HepG2 (cell line): ENCODE measurements around the gene LYZ. TPM values are rescaled to one million over a fixed set of nuclear protein-coding genes. Genes with fewer than 3 reads are reported as not detected.

ENCODE experiments used
- ATRX ChIP-seq: sonication (generic); formaldehyde crosslinking; IDR thresholded peaks from 2 replicates; pipeline ENCODE4 v1.4.0; 2020; ENCODE audit warnings: missing genetic modification reagents, borderline replicate concordance
- BCL6 ChIP-seq: IDR thresholded peaks from 2 replicates; pipeline ENCODE4 v1.6.1; 2016; ENCODE audit warnings: missing genetic modification reagents, missing compliant biosample characterization
- CCDC6 ChIP-seq: sonication (generic); formaldehyde crosslinking; IDR thresholded peaks from 2 replicates; pipeline ENCODE4 v1.8.1; 2022; ENCODE audit warnings: mild to moderate bottlenecking, missing genetic modification reagents, moderate library complexity
- HOXA9 ChIP-seq: sonication (generic); formaldehyde crosslinking; IDR thresholded peaks from 2 replicates; pipeline ENCODE4 v1.8.1; 2022; ENCODE audit warnings: missing genetic modification reagents, mild to moderate bottlenecking, moderate library complexity, borderline replicate concordance
- IKZF1 ChIP-seq: fragments of 450-650 bp; IDR thresholded peaks from 2 replicates; pipeline ENCODE4 v1.7.1; 2016
- KDM1A ChIP-seq: IDR thresholded peaks from 2 replicates; pipeline ENCODE4 v1.6.1; 2016; ENCODE audit warnings: missing compliant biosample characterization
- PAXIP1 ChIP-seq: sonication (generic); formaldehyde crosslinking; conservative IDR thresholded peaks from 2 replicates; pipeline ENCODE4 v1.4.0; 2020; ENCODE audit warnings: mild to moderate bottlenecking, missing genetic modification reagents, moderate library complexity
- RERE ChIP-seq: IDR thresholded peaks from 2 replicates; pipeline ENCODE4 v1.6.1; 2016; ENCODE audit warnings: low read depth, missing genetic modification reagents, missing compliant biosample characterization
- ZNF180 ChIP-seq: sonication (generic); formaldehyde crosslinking; IDR thresholded peaks from 2 replicates; pipeline ENCODE4 v1.4.0; 2020; ENCODE audit warnings: low read depth, missing genetic modification reagents, borderline replicate concordance
- ZNF232 ChIP-seq: sonication (generic); formaldehyde crosslinking; IDR thresholded peaks from 2 replicates; pipeline ENCODE4 v1.4.0; 2020; ENCODE audit warnings: missing genetic modification reagents, borderline replicate concordance
- ZNF468 ChIP-seq: sonication (generic); formaldehyde crosslinking; IDR thresholded peaks from 2 replicates; pipeline ENCODE4 v1.8.0; 2022; ENCODE audit warnings: mild to moderate bottlenecking, moderate library complexity, missing genetic modification reagents
- ZNF619 ChIP-seq: sonication (generic); formaldehyde crosslinking; IDR thresholded peaks from 2 replicates; pipeline ENCODE4 v1.4.0; 2020; ENCODE audit warnings: mild to moderate bottlenecking, missing genetic modification reagents
- ZNF629 ChIP-seq: sonication (generic); formaldehyde crosslinking; conservative IDR thresholded peaks from 2 replicates; pipeline ENCODE4 v1.5.0; 2020; ENCODE audit warnings: missing genetic modification reagents
- ZNF740 ChIP-seq: sonication (generic); formaldehyde crosslinking; IDR thresholded peaks from 2 replicates; pipeline ENCODE4 v1.4.0; 2020; ENCODE audit warnings: missing genetic modification reagents
- ZNF777 ChIP-seq: sonication (generic); formaldehyde crosslinking; IDR thresholded peaks from 2 replicates; pipeline ENCODE4 v1.4.0; 2020; ENCODE audit warnings: missing genetic modification reagents
- polyA plus RNA-seq, 8 experiments: library from polyadenylated mRNA; depleted of rRNA in 3 of 8; stranded (reverse) in 7 of 8; unstranded in 1 of 8; fragments of >200 nt; fragmentation: Illumina TruSeq in 4 of 8; extraction: Trizol in 4 of 8; gene quantifications; 2 replicates each; pipeline versions ENCODE4 v1.2.1 to v1.2.3, GENCODE V29; 2011 to 2016; ENCODE audit warnings: low read depth in 4 of 8, missing spikeins in 1 of 8, mixed read lengths in 1 of 8; ENCODE audit not compliant: insufficient read depth in 1 of 8
- total RNA-seq, 5 experiments: library from RNA; depleted of rRNA; stranded (reverse); fragments of >200 nt; fragmentation: Illumina TruSeq; extraction: Trizol; gene quantifications; 2 replicates each; pipeline ENCODE4 v1.2.3, GENCODE V29; 2016; ENCODE audit warnings: low read depth in 1 of 5

LYZ gene
- total and polyA plus RNA-seq, 2 of the 13 experiments (the other 11 are each of a cell fraction or from before 2014, with no cell fraction given), result 1,788 to 2,054 TPM

GRCh38 chr12:69354556-69355187 is 6.5 kb downstream of the LYZ start (continued):
- TF ChIP-seq ZNF468 (CRISPR knock-in tag) (peak; percentile 53; the same call in 1 of the 2 replicates), ZNF629 (CRISPR knock-in tag) (peak; percentile 23; the same call in 1 of the 2 replicates), CCDC6 (peak; percentile 86), BCL6 (CRISPR knock-in tag) (peak; percentile 38; the same call in 1 of the 2 replicates), ATRX (CRISPR knock-in tag) (peak; percentile 58; the same call in 1 of the 2 replicates), ZNF619 (CRISPR knock-in tag) (peak; percentile 55; the same call in 1 of the 2 replicates), KDM1A (CRISPR knock-in tag) (0 out of 2 replicates have a peak, but pooled peaks have one; percentile 44), HOXA9 (peak; percentile 95), RERE (CRISPR knock-in tag) (0 out of 2 replicates have a peak, but pooled peaks have one; percentile 11), ZNF180 (CRISPR knock-in tag) (peak; percentile 75), ZNF740 (CRISPR knock-in tag) (peak; percentile 80), ZNF777 (peak; percentile 65), ZNF232 (CRISPR knock-in tag) (peak; percentile 60; the same call in 1 of the 2 replicates), IKZF1 (no peak), PAXIP1 (CRISPR knock-in tag) (peak; percentile 42)
